Activated CD8-positive, alpha-beta memory T cell treated with anti-CD3 and anti-CD28 coated beads for 4 hours (primary cell): ENCODE measurements around the gene ODF2L.

Source experiments
- DNase-seq, 2 donors: peaks; one replicate each; pipeline ENCODE4 v3.0.0-alpha.2; 2020; ENCODE audit warnings: low read depth in 2 of 2

ODF2L gene

GRCh38 chr1:86395751-86396497 lies at the start of gene ODF2L:
Gene ODF2L, minus strand, starts transcription at chr1:86396323. Its CDS starts 9,296 bp downstream, at chr1:86387027.
- peak; percentile 72 to 79 for DNase-seq

GRCh38 chr1:86445919-86446318 lies 49.8 kb upstream of the ODF2L start:
- no peak for DNase-seq

- DNase-seq = no peak
Observed at GRCh38 chr1:86441997-86442396, 45.9 kb upstream of the ODF2L start.

- no peak for DNase-seq
Observed at GRCh38 chr1:86441581-86441980, 45.5 kb upstream of the ODF2L start.

GRCh38 chr1:86436041-86436440 lies 39.9 kb upstream of the ODF2L start:
- no peak for DNase-seq

- no peak for DNase-seq
Observed at GRCh38 chr1:86435327-86435726, 39.2 kb upstream of the ODF2L start.

- DNase-seq = no peak
Observed at GRCh38 chr1:86434059-86434458, 37.9 kb upstream of the ODF2L start.

- DNase-seq = no peak
Observed at GRCh38 chr1:86430376-86430775, 34.3 kb upstream of the ODF2L start.

- no peak for DNase-seq
Observed at GRCh38 chr1:86429835-86430234, 33.7 kb upstream of the ODF2L start.

- no peak for DNase-seq
Observed at GRCh38 chr1:86429122-86429725, 33.1 kb upstream of the ODF2L start.

GRCh38 chr1:86423873-86424272 lies 27.8 kb upstream of the ODF2L start, which contains the start of gene CLCA2:
Gene CLCA2, plus strand, starts transcription at chr1:86424171. Its CDS starts 77 bp downstream, at chr1:86424248.
- no peak for DNase-seq

- DNase-seq = no peak
Observed at GRCh38 chr1:86423473-86423872, 27.4 kb upstream of the ODF2L start.

- no peak for DNase-seq
Observed at GRCh38 chr1:86421601-86422280, 25.6 kb upstream of the ODF2L start.

GRCh38 chr1:86419277-86419903 lies 23.3 kb upstream of the ODF2L start:
- DNase-seq = no peak

- no peak for DNase-seq
Observed at GRCh38 chr1:86416343-86416742, 20.2 kb upstream of the ODF2L start.

GRCh38 chr1:86410879-86411278 lies 14.8 kb upstream of the ODF2L start:
- DNase-seq = no peak

- no peak for DNase-seq
Observed at GRCh38 chr1:86409416-86410021, 13.4 kb upstream of the ODF2L start.

- DNase-seq = no peak
Observed at GRCh38 chr1:86396498-86396890, 371 bp upstream of the ODF2L start.

GRCh38 chr1:86394416-86394815 lies 1.7 kb downstream of the ODF2L start:
- DNase-seq = no peak

GRCh38 chr1:86389307-86389706 lies 6.8 kb downstream of the ODF2L start:
- DNase-seq = no peak

GRCh38 chr1:86388777-86389176 lies 7.3 kb downstream of the ODF2L start:
- no peak for DNase-seq
